ENCODE data around the gene COL25A1. TPM values are rescaled to one million over a fixed set of nuclear protein-coding genes. Genes with fewer than 3 reads are reported as not detected.

The COL25A1 gene
- total RNA-seq, 1 donor from 2014 or later = 3.9 TPM

DNA sequence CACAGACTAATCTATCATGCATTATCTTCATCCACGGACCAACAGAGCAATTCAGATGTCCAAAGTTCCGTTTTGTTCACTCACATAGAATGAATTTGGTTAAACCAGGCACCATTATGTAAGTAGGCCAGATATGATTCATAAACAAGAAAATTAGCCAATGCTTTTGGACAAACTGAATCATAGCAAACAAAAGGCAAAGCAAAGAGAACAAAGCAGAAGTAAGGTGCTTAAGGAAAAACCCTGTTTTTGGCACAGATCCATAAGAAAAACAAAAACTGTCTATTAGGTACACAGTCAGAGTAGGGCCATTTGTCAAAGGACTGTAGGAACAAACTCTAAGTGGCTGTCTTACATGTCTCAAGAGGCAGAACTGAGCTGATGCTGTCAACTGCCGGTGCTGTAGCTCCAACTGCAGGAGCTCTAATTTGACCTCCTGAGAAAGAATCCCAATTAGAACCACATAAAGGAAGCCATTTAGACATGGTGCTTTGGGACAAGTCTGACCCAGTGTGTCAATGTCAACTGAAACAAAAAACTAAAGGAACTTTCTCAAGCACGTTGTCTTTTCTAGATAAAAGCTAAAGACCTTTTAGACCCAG, 146.7 kb downstream of the COL25A1 start:
- H3K27ac Mint-ChIP-seq = no peak overlapping the region
- H3K4me3 Mint-ChIP-seq (ENCODE audit: low read depth) = no peak overlapping the region
- peaks cover 9% of the 10 kb centered on the region for H3K4me1 Mint-ChIP-seq (ENCODE audit: low read depth)
- H3K27me3 Mint-ChIP-seq = no peaks in the 10 kb centered on the region
- no peaks in the 10 kb centered on the region for H3K9me3 Mint-ChIP-seq (ENCODE audit: low read depth)
- H3K36me3 Mint-ChIP-seq (ENCODE audit: insufficient read depth) = no peaks in the 10 kb centered on the region
- TF ChIP-seq, protein P1, sequence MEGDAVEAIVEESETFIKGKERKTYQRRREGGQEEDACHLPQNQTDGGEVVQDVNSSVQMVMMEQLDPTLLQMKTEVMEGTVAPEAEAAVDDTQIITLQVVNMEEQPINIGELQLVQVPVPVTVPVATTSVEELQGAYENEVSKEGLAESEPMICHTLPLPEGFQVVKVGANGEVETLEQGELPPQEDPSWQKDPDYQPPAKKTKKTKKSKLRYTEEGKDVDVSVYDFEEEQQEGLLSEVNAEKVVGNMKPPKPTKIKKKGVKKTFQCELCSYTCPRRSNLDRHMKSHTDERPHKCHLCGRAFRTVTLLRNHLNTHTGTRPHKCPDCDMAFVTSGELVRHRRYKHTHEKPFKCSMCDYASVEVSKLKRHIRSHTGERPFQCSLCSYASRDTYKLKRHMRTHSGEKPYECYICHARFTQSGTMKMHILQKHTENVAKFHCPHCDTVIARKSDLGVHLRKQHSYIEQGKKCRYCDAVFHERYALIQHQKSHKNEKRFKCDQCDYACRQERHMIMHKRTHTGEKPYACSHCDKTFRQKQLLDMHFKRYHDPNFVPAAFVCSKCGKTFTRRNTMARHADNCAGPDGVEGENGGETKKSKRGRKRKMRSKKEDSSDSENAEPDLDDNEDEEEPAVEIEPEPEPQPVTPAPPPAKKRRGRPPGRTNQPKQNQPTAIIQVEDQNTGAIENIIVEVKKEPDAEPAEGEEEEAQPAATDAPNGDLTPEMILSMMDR (IDR thresholded peaks at IDR 0.05; ENCODE audit: unreplicated experiment) = no peak
- no peak for DNase-seq (ENCODE audit: low spot score, unreplicated experiment)

DNA sequence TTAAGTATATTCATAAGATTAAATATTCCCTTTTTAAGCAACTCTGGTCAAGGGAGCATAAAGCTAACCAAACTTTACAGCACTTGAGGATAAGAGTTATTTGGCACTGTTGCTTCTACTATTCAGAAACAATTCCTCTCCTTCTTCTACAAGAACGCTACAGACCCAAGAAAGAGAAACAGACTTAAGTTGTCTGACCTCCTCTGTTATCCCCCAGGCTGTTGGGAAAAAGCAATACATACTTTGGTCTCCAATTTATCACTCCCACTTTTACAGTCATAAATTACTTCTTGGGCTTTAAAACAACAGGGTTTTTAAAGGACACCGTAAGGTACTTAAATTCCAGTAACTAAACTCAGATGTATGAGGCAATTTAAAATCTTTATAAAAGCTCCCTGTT, 147.4 kb downstream of the COL25A1 start:
- no peaks in the 10 kb centered on the region for H3K36me3 Mint-ChIP-seq (ENCODE audit: insufficient read depth)
- H3K27me3 Mint-ChIP-seq = no peaks in the 10 kb centered on the region
- no peak overlapping the region for H3K4me3 Mint-ChIP-seq (ENCODE audit: low read depth)
- no peaks in the 10 kb centered on the region for H3K9me3 Mint-ChIP-seq (ENCODE audit: low read depth)
- TF ChIP-seq, protein P1 (IDR thresholded peaks at IDR 0.05; ENCODE audit: unreplicated experiment) = no peak
- H3K4me1 Mint-ChIP-seq (ENCODE audit: low read depth) = peaks cover 7% of the 10 kb centered on the region
- H3K27ac Mint-ChIP-seq = no peak overlapping the region
- DNase-seq (ENCODE audit: low spot score, unreplicated experiment) = no peak

DNA sequence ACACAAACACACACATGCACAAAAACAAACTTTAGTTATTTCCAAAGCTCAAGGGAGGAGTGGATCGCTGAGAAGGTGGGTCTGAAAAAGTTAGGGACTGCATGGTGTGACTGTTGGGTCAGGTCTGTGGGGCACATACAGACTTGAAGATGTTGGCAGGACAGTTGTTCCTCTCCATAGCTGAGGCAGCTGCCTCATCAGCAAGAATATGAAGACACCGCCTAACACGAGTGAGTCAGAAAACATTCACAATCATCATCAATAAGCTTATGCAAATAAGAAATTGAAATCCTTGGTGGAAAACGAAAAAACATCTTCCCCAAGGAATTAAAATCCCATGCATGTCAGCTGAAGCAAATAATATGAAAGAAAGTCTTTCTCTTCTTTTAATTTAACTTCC, 148.0 kb downstream of the COL25A1 start:
- H3K4me3 Mint-ChIP-seq (ENCODE audit: low read depth) = no peak overlapping the region
- no peaks in the 10 kb centered on the region for H3K27me3 Mint-ChIP-seq
- no peaks in the 10 kb centered on the region for H3K9me3 Mint-ChIP-seq (ENCODE audit: low read depth)
- H3K27ac Mint-ChIP-seq = no peak overlapping the region
- H3K4me1 Mint-ChIP-seq (ENCODE audit: low read depth) = peaks cover 5% of the 10 kb centered on the region
- no peak for DNase-seq (ENCODE audit: low spot score, unreplicated experiment)
- TF ChIP-seq, protein P1 (IDR thresholded peaks at IDR 0.05; ENCODE audit: unreplicated experiment) = no peak
- no peaks in the 10 kb centered on the region for H3K36me3 Mint-ChIP-seq (ENCODE audit: insufficient read depth)

DNA sequence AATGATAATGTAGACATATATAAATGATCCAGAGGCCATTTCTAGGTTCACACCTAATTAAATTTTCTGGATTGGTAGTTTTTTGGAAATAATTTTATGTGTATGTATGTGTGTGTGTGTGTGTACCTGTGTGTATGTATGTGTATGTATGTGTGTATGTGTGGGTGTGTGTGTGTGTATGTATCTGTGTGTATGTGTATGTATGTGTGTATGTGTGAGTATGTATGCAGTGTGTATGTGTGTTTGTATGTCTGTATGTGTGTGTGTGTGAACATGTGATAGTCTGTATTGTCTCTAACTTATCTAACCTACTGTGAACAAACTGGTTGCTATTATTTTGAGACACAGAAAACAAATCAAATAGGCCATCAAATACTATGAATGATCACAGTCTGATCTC, 152.6 kb downstream of the COL25A1 start:
- no peaks in the 10 kb centered on the region for H3K27me3 Mint-ChIP-seq
- H3K4me1 Mint-ChIP-seq (ENCODE audit: low read depth) = peaks cover 1% of the 10 kb centered on the region
- no peak overlapping the region for H3K4me3 Mint-ChIP-seq (ENCODE audit: low read depth)
- H3K27ac Mint-ChIP-seq = no peak overlapping the region
- TF ChIP-seq, protein P1 (IDR thresholded peaks at IDR 0.05; ENCODE audit: unreplicated experiment) = no peak
- no peaks in the 10 kb centered on the region for H3K9me3 Mint-ChIP-seq (ENCODE audit: low read depth)
- DNase-seq (ENCODE audit: low spot score, unreplicated experiment) = no peak
- H3K36me3 Mint-ChIP-seq (ENCODE audit: insufficient read depth) = no peaks in the 10 kb centered on the region

DNA sequence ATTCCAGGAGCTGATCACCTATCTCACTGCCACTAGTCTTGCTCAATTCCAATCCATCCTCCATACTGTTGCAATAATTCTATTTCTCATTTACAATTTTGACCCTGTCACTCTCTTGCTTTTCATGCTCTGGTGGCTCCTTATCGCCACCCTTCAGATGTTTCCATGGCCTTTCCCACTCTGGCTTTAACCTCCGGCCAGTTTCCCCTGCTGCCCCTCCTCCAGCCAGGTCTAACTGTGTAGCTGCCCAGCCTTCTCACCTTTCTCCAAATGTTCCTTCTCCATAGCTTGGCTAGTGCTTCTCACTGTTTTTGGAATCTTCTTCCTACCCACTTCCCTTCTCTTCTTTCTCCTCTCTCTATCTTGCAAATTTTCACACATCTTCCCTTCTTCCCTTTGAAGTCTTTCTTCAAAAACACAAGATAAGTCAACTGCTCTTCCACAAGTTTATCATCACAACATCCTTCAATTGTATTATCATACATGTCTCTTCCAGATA, 153.8 kb downstream of the COL25A1 start:
- H3K27ac Mint-ChIP-seq = no peak overlapping the region
- no peak overlapping the region for H3K4me3 Mint-ChIP-seq (ENCODE audit: low read depth)
- no peaks in the 10 kb centered on the region for H3K36me3 Mint-ChIP-seq (ENCODE audit: insufficient read depth)
- no peaks in the 10 kb centered on the region for H3K27me3 Mint-ChIP-seq
- TF ChIP-seq, protein P1 (IDR thresholded peaks at IDR 0.05; ENCODE audit: unreplicated experiment) = no peak
- H3K9me3 Mint-ChIP-seq (ENCODE audit: low read depth) = peaks cover under 1% of the 10 kb centered on the region
- H3K4me1 Mint-ChIP-seq (ENCODE audit: low read depth) = no peaks in the 10 kb centered on the region
- DNase-seq (ENCODE audit: low spot score, unreplicated experiment) = no peak
